ENCODE data around the gene NAPG.

DNA sequence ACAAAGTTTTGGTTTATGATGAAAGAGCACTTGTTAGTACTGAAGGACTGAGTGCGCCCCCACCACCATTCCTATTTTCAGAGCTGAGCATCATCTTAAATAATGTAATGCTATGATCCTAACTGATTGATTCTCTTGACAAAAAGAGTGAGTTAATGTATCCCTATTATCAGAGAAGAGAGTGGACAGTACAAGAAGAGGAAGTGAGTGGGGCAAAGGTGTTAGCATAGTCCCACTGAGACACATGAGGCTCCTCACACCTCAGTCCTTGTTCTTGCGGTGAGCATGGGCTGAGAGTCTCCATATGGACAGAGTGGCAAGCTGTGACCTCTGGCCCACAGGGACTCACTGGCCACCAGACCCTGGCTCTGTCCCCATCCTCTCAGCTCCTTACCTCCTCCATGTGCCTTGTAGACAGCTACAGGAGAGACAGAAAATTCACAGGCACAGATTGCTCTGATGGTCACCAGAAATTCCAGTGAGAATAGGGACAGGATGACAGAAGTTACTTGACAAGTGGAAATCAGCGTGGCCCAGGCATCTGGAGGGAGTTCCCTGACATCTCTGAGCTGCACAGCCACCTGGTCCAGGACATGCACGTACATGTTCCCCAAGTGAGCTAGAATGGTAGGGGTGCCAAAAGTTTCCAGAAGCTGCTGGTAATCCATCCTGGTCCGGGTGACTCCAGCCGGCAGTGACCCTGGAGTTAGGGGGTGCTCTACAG lies 32.6 kb downstream of the NAPG start:
- TF ChIP-seq, protein P1, sequence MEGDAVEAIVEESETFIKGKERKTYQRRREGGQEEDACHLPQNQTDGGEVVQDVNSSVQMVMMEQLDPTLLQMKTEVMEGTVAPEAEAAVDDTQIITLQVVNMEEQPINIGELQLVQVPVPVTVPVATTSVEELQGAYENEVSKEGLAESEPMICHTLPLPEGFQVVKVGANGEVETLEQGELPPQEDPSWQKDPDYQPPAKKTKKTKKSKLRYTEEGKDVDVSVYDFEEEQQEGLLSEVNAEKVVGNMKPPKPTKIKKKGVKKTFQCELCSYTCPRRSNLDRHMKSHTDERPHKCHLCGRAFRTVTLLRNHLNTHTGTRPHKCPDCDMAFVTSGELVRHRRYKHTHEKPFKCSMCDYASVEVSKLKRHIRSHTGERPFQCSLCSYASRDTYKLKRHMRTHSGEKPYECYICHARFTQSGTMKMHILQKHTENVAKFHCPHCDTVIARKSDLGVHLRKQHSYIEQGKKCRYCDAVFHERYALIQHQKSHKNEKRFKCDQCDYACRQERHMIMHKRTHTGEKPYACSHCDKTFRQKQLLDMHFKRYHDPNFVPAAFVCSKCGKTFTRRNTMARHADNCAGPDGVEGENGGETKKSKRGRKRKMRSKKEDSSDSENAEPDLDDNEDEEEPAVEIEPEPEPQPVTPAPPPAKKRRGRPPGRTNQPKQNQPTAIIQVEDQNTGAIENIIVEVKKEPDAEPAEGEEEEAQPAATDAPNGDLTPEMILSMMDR (IDR thresholded peaks at IDR 0.05 in 4 of 5, conservative IDR thresholded peaks at IDR 0.05 in 1 of 5): no peak
- no peak for TF ChIP-seq POLR2A (IDR thresholded peaks at IDR 0.05)
